DMS 273 (cell line): ENCODE results near the gene CABP2.
"Not testable (repeated sequence)": the region's sequence is repeated elsewhere in the genome, so short reads cannot be mapped to it uniquely, and the experiment has no call there.

ENCODE experiments used
- DNase-seq: peaks from one replicate; lab custom pipeline; 2025; ENCODE audit not compliant: unreplicated experiment; lab: John Stamatoyannopoulos, UW

CABP2 gene

DNA sequence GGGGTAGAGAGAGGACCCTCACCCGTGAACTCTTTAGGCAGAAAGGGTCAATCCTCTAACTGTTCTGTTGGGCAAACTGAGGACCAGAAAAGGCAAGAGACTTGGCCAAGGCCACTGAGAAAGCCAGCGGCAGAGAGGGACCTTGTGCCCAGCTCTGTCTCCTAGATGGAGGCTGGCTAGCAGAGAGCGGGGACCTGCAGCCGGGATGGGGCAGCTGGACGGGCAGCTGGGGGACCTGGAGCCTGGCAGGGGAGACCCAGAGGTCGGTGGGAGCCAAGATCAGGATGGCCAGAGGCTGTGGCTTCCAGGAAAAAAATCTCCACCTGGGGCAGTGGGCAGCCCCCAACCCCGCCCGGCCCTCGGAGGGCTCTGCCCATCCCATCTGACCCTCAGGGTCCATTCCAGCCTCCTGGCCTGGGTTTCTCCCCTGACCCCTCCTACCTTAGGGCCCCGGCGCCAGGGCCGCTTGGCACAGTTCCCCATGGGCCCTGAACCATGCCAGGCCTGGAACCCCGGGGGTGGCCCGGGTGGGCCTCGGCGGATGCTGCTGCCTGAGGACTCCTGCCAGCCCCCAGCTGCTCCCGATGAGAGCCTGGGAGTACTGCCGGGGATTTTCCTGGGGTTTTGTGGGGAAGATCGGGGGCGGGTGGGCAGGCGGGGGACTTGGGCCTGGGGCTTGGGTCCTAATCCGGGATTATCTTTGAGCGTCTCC, at the start of gene CABP2:
CABP2 (minus strand) TSS at position 603 of the 712 bp plus-strand sequence; CDS start at position 483, 120 bp downstream.
- DNase-seq: no peak

DNA sequence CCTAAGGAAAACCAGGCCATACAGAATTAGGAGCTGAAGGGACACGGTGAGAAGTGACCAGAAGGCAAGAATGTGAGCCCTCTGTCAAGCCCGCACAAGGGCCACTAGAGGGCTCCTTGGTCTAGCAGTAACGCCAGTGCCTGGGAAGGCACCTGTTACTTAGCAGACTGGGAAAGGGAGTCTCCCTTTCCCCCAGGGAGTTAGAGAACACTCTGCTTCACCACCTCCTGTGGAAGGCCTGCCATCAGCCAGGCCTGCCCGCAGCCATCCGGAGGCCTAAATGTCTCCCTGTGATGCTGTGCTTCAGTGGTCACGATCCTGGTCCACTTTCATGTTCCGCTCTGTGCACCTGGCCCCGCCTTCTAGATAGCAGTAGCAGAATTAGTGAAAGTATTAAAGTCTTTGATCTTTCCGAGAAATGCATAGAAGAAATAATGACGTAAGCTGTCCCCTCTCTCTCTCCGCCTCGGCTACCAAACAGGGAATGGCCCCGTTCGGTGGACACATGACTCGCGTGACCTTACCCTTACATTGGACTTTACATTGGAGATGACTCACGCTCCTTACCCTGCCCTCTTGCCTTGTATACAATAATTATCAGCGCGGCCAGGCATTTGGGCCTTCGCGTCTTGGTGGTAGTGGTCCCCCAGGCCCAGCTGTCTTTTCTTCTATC, 49.6 kb upstream of the CABP2 start:
- DNase-seq: peak; percentile 70

DNA sequence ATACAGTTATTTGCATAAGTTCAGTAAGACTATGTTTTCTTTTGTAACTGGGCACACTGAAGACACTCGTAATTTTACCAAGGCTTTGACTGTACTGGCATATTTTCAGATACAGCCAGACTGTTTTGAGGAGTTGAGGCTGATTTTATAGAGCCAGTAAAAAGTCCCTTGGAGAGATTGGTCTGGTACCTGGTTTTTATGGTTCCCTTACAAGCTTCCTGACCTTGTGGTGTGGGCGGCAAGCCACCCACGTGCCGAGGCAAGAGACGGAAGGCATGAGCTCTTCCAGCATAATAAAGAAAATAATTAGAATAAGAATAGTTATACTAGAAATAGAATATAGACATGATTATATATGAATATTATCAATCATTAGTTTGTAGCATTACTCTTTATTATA, 49.1 kb upstream of the CABP2 start:
- DNase-seq: no peak

DNA sequence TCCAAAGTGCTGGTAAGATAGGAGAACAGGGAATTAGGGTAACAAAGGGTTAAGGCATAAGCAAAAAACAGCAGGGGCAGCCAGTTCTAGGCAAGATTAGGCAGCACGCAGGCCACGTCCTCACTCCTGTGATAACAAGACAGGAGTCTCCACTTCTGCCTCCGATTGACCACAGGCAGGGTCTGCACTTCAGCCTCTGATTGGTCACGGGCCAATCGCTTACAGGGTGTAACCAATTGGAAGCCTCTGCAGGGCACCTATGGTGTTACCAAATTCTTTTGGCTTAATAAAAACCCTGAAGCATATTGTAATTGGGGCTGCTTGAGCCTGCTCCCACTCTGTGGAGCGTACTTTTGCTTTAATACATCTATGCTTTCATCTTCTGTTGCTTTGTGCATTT, 48.2 kb upstream of the CABP2 start:
- no peak for DNase-seq

DNA sequence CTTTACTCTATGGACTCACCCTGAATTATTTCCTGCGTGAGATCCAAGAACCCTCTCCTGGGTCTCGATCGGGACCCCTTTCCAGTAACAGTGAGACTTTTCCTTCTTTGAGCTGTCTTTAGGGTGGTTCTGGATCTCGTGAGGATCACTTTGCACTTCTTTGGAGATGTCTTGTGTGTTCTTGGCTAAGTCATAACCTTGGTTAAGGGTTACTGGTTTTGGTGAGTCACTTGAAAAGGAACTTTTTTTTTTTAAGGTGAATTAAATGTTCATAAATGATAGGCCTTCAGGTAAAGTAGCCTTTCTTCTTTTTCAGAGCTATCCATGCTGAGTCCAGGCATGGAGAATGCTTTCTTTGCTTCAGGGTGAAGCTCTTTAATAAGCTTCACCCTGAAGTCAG, 41.0 kb upstream of the CABP2 start:
- no peak for DNase-seq

DNA sequence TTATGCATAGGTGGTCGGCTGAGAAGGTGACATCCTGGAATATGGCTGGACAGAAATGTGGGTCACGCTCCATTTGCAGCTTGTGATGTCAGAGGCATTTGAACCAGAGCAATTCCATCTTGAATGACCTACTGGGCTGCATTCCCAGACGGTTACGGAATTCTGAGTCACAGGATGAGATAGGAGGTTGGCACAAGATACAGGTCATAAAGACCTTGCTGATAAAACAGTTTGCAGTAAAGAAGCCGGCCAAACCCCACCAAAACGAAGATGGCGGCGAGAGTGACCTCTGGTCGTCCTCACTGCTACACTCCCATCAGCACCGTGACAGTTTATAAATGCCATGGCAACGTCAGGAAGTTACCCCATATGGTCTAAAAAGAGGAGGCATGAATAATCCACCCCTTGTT, 40.5 kb upstream of the CABP2 start:
- not testable (repeated sequence) for DNase-seq

DNA sequence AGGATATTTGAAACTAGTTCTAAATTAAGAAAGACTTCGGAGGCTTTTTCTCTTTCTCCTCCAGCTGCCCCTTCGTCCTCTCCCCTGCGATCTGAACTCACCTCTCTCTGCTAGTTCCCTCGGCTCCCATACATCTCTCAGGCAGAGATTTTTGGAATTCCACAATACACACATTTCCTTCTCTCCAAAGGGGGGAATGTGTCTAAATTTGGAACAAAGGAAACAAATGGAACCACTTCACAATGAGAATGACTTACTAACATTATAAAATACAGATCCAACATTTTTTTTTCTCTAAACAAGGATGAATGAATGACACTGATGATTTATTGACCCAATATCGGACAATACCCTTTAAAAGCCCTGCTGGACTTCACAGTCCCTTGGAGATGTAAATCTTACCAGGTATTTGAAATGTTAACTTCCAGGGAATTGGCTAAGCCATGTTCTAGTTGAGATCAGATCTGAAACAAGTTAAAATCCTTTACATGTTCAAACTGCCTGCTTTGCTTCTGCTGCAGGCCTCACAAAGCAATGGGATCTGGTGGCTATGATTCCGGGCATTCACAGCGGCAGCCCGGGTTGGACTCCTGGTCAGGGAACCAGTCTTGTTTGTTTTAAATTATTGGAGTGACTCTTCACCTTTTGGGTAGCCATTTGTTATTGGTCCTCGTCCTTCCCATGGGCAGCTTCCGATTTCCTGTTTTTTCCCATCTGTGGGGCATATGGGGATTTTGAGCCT, 39.9 kb upstream of the CABP2 start:
- no peak for DNase-seq

DNA sequence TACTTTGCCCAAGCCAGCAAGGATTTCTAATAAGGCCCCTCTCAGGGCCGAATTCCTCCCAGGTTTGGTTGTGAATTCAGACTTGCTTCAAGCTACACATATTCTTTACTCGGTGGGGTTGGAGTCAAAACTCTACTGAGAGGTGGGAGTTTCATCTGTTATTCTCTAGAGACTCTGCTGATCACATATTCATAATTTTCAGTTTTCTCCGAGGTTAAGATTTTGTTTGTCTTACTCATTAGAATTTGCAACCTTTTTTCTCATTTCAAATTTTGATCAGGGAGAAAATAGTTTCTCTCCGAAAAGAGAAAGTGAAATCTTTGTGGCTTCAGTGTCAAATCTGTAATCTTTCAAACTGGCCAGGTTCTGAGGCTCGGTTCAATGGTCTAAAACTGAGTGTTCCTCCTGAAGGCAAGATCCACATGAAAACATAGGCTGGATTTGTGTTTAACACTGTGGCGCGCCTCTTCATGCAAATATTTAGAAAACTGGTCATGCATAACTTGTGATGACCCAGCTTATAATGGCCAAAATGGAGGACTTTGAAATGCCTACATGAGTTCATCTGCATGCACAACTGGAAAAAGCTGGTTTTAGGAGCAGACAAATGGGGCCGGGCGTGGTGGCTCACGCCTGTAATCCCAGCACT, 38.8 kb upstream of the CABP2 start:
- no peak for DNase-seq

DNA sequence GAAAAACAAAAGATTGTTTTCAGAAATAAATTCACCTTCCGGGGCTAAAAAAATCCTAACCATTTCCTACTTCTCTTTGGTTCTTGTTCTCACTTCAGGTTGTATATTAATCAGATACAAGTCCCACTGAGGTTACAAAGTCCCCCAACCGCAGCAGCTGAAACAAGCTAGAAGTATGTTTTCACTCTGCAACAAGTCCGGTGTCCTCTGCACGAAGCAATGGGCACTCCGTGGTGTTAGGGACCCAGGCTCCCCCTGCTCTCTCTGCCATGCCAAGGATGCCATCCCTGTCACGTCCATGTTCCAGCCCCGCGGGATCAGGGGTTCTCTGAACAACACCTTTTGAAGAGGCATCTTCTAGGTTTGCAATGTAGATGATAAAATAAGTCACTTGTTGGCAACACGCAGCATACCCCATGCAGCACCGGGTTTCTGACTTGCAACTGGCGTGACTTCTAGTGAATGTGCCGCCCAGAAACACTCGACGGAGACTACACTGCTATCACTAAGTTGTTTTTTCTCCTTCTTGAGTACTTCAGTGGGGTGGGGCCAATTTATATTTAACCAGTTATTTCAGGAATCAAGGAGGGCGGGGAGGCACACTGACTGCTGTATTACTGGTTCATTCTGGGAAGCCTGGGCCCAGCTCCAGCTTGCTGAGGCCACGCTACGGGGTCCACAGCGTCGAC, 35.0 kb upstream of the CABP2 start:
- no peak for DNase-seq

DNA sequence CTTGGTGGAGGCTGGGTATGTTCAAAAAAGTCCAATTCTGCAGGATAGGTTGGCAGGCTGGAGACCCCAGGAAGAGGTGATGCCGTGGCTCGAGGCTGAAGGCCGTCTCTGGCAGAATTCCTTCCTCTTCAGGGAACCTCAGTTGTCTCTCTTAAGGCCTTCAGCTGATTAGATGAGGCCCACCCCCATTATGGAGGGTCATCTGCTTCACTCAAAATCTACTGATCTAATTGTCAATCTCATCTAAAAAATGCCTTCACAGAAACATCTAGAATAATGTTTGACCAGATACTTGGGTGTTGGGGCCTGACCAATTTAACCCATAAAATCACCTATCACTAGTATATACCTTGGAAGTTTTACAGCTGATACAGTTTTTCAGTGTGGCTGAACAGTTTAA, 33.0 kb upstream of the CABP2 start:
- DNase-seq: no peak

DNA sequence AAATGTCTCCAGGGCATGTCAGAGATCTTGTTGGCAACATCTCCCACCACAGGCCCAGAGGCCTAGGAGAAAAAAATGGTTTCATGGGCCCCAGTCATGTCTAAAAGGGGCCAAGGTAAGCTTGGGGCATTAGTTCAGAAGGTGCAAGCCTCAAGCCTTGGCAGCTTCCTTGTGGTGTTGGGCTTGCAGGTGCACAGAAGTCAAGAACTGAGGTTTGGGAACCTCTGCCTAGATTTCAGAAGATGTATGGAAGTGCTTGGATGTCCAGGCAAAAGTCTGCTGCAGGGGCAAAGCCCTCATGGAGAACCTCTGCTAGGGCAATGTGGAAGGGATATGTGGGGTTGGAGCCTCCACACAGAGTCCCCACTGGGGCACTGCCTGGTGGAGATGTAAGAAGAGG, 28.5 kb upstream of the CABP2 start:
- not testable (repeated sequence) for DNase-seq

DNA sequence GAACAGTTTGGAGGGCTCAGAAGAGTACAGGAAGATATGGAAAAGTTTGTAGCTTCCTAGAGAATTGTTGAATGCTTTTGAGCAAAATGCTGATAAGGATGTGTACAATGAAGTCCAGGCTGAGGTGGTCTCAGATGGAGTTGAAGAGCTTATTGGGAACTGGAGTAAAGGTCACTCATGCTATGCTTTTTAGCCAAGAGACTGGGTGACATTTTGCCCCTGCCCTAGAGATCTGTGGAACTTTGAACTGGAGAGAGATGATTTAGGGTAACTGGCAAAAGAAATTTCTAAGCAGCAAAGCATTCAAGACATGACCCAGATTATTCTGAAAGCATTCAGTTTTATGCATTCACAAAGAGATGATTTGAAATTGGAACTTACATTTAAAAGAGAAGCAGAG, 27.9 kb upstream of the CABP2 start:
- no peak for DNase-seq

DNA sequence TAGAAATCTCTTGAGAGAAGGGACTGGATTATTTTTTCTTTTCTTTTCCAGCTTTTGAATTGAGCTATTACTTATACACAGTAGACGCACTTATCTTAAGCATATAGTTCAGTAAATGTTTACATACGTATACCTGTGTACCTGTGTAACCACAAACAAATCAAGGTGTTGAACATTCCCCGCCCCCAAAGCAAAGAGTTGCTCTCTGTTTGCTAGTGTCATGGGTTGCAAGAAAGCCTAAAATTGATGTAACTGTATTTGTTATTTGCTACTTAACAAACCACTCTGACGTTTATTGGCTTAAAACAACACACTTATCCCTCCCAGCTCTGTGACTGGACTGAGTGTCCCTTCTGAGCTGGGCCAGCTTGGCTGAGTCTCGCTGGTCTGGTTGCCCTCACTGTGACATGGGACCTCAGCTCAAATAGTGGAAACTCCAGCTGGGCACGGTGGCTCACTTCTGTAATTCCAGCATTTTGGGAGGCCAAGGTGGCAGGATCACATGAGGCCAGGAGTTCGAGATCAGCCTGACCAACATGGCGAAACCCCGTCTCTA, 25.4 kb upstream of the CABP2 start:
- no peak for DNase-seq

DNA sequence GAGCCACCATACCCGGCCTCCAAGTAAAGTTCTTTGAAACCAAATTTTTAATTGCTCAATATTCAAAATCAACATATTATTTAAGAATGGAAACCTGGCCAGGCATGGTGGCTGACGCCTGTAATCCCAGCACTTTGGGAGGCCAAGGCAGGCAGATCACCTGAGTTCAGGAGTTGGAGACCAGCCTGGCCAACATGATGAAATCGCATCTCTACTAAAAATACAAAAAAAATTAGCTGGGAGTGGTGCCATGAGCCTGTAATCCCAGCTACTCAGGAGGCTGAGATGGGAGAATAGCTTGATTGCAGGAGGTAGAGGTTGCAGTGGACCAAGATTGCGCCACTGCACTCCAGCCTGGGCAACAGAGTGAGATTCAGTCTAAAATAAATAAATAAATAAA, 24.9 kb upstream of the CABP2 start:
- DNase-seq: not testable (repeated sequence)

DNA sequence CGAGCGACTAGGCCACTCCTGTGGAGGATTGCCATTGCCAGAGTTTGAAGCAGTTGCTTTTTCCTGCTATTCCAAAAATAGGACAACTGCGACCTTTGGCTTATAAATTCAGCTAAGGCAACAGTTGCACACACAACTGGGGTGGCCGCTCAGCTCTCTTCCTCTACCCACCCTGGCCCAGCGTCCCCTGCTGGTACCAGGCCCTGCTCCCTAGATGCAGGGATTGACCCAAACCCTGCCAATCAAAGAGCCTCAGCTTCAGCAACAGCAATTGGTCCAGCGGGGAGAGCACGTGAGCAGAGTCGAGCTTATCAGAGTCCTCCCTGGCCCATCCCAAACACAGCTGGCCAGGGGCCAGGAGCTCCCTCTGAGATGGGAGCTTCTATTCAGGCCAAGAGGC, 22.0 kb upstream of the CABP2 start:
- peak; percentile 42 for DNase-seq

DNA sequence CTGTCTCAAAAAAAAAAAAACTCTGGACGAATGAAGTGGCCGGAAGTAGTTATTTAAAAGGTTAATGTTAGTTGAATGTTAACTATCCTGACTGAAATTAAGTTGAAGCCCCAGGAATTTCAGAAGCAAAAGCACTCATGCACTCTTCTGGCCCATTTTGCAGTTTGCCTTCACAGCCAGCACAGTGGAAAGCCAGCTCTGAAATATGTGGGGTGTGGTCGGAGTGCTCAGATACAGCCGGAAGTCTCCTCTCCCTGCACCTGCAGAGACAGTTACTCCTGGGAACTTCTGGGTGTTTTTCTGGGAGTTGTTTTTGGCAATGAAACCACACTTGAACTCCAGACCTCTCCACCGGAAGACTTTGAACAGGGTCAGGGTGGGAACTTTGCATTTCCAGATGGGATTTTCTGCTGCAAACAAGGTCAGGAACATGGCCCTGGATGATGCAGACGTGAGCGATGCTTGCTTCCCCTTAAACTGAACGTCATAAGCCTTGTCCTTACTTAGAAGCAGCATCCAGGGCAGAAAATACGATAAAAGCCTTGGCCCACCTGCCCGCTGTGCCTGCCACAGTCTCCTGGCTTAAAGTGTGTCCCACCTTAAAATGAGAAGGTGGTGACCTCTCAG, 21.5 kb upstream of the CABP2 start:
- no peak for DNase-seq

DNA sequence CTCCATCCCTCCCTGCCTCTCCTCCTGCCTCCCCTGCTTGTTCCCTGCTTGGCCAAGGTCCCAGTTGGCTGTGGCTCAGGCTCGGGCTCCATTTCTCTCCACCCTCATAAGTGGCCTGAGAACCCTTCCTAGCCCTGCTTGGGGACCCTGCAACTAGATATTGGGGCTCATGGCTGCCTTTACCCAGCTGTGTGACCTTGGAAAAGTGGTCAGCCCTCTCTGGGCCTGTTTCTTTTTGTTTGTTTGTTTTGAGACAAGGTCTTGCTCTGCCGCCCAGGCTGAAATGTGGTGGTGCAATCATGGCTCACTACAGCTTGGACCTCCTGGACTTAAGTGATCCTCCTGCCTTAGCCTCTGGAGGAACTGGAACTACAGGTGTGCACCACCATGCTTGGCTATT, 20.3 kb upstream of the CABP2 start:
- no peak for DNase-seq

DNA sequence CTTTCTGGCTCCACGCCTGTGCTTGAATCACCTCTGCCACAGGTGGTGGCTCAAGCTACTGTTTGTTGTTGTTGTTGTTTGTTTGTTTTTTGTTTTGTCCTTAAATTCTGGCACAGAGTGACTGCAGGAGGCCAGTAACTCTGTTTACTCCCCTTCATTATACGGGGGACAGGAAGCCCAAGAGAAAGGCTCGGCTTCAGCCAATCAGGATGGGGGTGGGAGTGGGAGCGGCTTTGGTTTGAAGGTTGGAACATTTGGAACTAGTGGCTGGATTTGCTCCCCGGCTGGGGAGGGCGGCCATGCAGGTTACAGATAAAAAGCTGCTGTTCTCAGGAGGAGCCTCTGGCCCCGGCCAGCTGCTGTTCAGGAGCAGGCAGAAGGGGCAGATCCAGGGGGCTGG, 19.7 kb upstream of the CABP2 start:
- DNase-seq: peak; percentile 72

DNA sequence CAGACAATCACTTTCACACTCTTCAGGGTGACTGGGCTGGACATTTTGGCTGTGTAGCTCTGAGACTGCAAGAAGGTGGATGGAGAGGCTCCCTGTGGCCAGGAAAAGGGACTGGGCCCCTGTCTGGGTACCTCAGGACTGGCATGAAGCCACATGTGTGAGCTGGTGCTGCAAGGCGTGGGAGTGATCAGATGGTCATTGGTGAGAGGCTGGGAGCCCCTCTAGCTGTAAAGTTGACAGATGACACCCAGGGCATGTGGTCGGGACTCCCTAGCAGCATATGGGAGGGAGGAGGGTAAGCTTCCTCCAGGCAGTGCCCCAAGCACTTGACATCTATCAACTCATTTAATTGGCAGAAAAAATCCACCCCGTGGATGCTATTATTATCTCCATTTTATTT, 18.9 kb upstream of the CABP2 start:
- DNase-seq: peak; percentile 81

DNA sequence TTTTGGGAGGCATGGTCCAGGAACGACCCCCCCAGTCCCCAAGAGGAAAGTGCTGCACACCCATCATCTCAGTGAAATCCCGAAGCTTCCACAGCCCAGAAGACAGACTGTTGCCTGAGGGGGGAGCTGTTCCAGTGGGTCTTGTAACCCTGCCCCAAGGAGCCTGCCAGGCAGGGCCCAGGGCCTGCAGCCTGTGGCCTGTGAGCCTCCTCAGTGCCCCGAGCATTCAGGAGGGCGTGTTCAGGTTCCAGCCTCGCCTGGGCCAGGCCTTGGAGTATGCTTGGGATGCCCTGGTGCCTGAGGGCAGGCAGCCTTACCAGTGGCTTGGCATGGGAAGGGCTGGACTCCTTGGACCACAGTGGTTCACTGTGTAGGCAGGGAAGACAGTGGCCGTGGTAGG, 18.0 kb upstream of the CABP2 start:
- DNase-seq: no peak
